Fibroblast of lung (primary cell): Measurements from ENCODE around the gene CACNG7. TPM values are rescaled to one million over a fixed set of nuclear protein-coding genes. Genes with fewer than 3 reads are reported as not detected.
A peak's percentile ranks its signal among the peaks of the same experiment; 100 is the strongest.

Source experiments
- DNase-seq, 2 donors: peaks; one replicate each; pipeline versions ENCODE4 v3.0.0 to v3.0.0-alpha.2; 2010; ENCODE audit warnings: low read depth in 2 of 2
- H2AFZ ChIP-seq: 2 replicates; pipeline ENCODE4 v1.5.1; 2012; ENCODE audit warnings: low read length, control low read depth, inconsistent platforms
- H3K27ac ChIP-seq: 2 replicates; pipeline ENCODE4 v1.5.1; 2011; ENCODE audit warnings: low read length, control low read depth; ENCODE audit not compliant: insufficient read depth
- H3K27me3 ChIP-seq: 2 replicates; pipeline ENCODE4 v1.5.1; 2011; ENCODE audit warnings: mild to moderate bottlenecking, low read length; ENCODE audit not compliant: control insufficient read depth, insufficient read depth
- H3K36me3 ChIP-seq: 2 replicates; pipeline ENCODE4 v1.5.1; 2011; ENCODE audit warnings: low read length; ENCODE audit not compliant: control insufficient read depth, insufficient read depth
- H3K4me1 ChIP-seq: 2 replicates; pipeline ENCODE4 v1.5.1; 2011; ENCODE audit warnings: low read length; ENCODE audit not compliant: control insufficient read depth, insufficient read depth; ENCODE audit errors: extremely low read depth
- H3K4me2 ChIP-seq: 2 replicates; pipeline ENCODE4 v1.5.1; 2011; ENCODE audit warnings: low read length, control low read depth; ENCODE audit not compliant: insufficient read depth; ENCODE audit errors: extremely low read depth
- H3K4me3 ChIP-seq, 4 experiments: fragments of 200-600 bp in 1 of 4; sonication (generic) in 1 of 4; replicated peaks in 1 of 4; 2 replicates each; pipeline ENCODE4 v1.5.1; 2011 to 2016; ENCODE audit warnings: low read length in 4 of 4, low read depth in 3 of 4, mild to moderate bottlenecking in 3 of 4, control low read depth in 2 of 4, inconsistent platforms in 1 of 4, mixed read lengths in 1 of 4; ENCODE audit not compliant: insufficient read depth in 1 of 4; ENCODE audit errors: control extremely low read depth in 1 of 4
- H3K79me2 ChIP-seq: 2 replicates; pipeline ENCODE4 v1.5.1; 2012; ENCODE audit warnings: mild to moderate bottlenecking, low read length, inconsistent platforms; ENCODE audit not compliant: control insufficient read depth, insufficient read depth
- H3K9ac ChIP-seq: 2 replicates; pipeline ENCODE4 v1.5.1; 2011; ENCODE audit warnings: mild to moderate bottlenecking, low read length, control low read depth; ENCODE audit not compliant: insufficient read depth
- H3K9me3 ChIP-seq: 2 replicates; pipeline ENCODE4 v1.5.1; 2012; ENCODE audit warnings: low read depth, low read length; ENCODE audit not compliant: control insufficient read depth, insufficient read depth
- H4K20me1 ChIP-seq: 2 replicates; pipeline ENCODE4 v1.5.1; 2011; ENCODE audit warnings: low read length; ENCODE audit not compliant: control insufficient read depth, insufficient read depth; ENCODE audit errors: extremely low read depth
- CTCF ChIP-seq, 2 donors: IDR thresholded peaks in 1 of 2; conservative IDR thresholded peaks in 1 of 2; 1 replicate in 1 of 2; 2 replicates in 1 of 2; pipeline ENCODE4 v1.5.1; 2011 to 2012; ENCODE audit warnings: low read length in 2 of 2, control low read depth in 1 of 2, inconsistent platforms in 1 of 2, low read depth in 1 of 2, mild to moderate bottlenecking in 1 of 2
- EZH2 ChIP-seq: IDR thresholded peaks from 2 replicates; pipeline ENCODE4 v1.5.1; 2012; ENCODE audit warnings: low read length, control low read depth, mild to moderate bottlenecking; ENCODE audit errors: missing control alignments
- polyA plus RNA-seq, 2 donors: library from polyadenylated mRNA; depleted of rRNA in 1 of 2; stranded (reverse) in 1 of 2; unstranded in 1 of 2; fragments of >200 nt; gene quantifications; 2 replicates each; pipeline ENCODE4 v1.2.1, GENCODE V29; 2011 to 2012; ENCODE audit warnings: missing spikeins in 1 of 2
- total RNA-seq: library from RNA; depleted of rRNA; stranded (reverse); fragments of >200 nt; gene quantifications from 2 replicates; pipeline ENCODE4 v1.2.1, GENCODE V29; 2014

Gene CACNG7
- total and polyA plus RNA-seq, 2 donors (not counting 1 experiment from before 2014, with no cell fraction given), result 0.17 to 0.68 TPM

GRCh38 chr19:53977991-53978731 is 69.1 kb downstream of the CACNG7 start:
- TF ChIP-seq CTCF (conservative IDR thresholded peaks at IDR 0.05 in 1 of 2, IDR thresholded peaks at IDR 0.05 in 1 of 2; ENCODE audit: low read depth in 1 of 2, low read length in 2 of 2) (no peak), EZH2 (peak; percentile 47)
- DNase-seq, result peak; percentile 69 to 90
- Histone ChIP-seq H3K4me2 (peak overlapping the region; percentile 68), H3K36me3 (no peaks in the 10 kb centered on the region), H3K27me3 (peaks cover 7% of the 10 kb centered on the region), H3K79me2 (no peaks in the 10 kb centered on the region), H3K4me1 (no peaks in the 10 kb centered on the region), H3K4me3 (peak overlapping the region in 2 of 4 experiments; percentile 6 to 40), H3K9me3 (no peaks in the 10 kb centered on the region), H3K27ac (no peak overlapping the region), H3K9ac (no peak overlapping the region), H4K20me1 (no peaks in the 10 kb centered on the region), H2AFZ (no peak overlapping the region)

GRCh38 chr19:53978975-53979801 is 70.1 kb downstream of the CACNG7 start:
- no peaks in the 10 kb centered on the region for H3K9me3 ChIP-seq
- H2AFZ ChIP-seq, result no peak overlapping the region
- H3K4me2 ChIP-seq, result peak overlapping the region; percentile 82
- no peaks in the 10 kb centered on the region for H4K20me1 ChIP-seq
- no peak overlapping the region for H3K9ac ChIP-seq
- no peak for TF ChIP-seq EZH2
- TF ChIP-seq CTCF (conservative IDR thresholded peaks at IDR 0.05 in 1 of 2, IDR thresholded peaks at IDR 0.05 in 1 of 2; ENCODE audit: low read depth in 1 of 2, low read length in 2 of 2), result no peak
- H3K27ac ChIP-seq, result no peak overlapping the region
- peaks cover 12% of the 10 kb centered on the region for H3K27me3 ChIP-seq
- H3K79me2 ChIP-seq, result no peaks in the 10 kb centered on the region
- H3K4me1 ChIP-seq, result no peaks in the 10 kb centered on the region
- H3K36me3 ChIP-seq, result no peaks in the 10 kb centered on the region
- peak overlapping the region in 3 of 4 experiments; percentile 35 to 51 (median 45) for H3K4me3 ChIP-seq
- DNase-seq, result no peak
